Measurements from ENCODE around the gene PDZD2. TPM values are rescaled to one million over a fixed set of nuclear protein-coding genes. Genes with fewer than 3 reads are reported as not detected.
"Not testable (repeated sequence)": the region's sequence is repeated elsewhere in the genome, so short reads cannot be mapped to it uniquely, and the experiment has no call there.

Gene PDZD2
- total RNA-seq, 4 donors from 2014 or later = 13.7 to 26.7 (median 24.1) TPM

GRCh38 chr5:31720004-31720403 is 81.1 kb downstream of the PDZD2 start:
- TF ChIP-seq POLR2A (IDR thresholded peaks at IDR 0.05) = no peak
- no peak for TF ChIP-seq CTCF (IDR thresholded peaks at IDR 0.05)
- Histone ChIP-seq H3K9me3 (no peaks in the 10 kb centered on the region), H3K36me3 (no peaks in the 10 kb centered on the region), H3K27ac (no peak overlapping the region), H3K4me1 (no peaks in the 10 kb centered on the region), H3K27me3 (no peaks in the 10 kb centered on the region), H3K4me3 (no peak overlapping the region)
- DNase-seq = no peak
- WGBS, 2 donors = 88 to 89% methylated on average over 1 of the region's 1 CpG
- intact Hi-C loops (cut with DNase I) = no loop called here

DNA sequence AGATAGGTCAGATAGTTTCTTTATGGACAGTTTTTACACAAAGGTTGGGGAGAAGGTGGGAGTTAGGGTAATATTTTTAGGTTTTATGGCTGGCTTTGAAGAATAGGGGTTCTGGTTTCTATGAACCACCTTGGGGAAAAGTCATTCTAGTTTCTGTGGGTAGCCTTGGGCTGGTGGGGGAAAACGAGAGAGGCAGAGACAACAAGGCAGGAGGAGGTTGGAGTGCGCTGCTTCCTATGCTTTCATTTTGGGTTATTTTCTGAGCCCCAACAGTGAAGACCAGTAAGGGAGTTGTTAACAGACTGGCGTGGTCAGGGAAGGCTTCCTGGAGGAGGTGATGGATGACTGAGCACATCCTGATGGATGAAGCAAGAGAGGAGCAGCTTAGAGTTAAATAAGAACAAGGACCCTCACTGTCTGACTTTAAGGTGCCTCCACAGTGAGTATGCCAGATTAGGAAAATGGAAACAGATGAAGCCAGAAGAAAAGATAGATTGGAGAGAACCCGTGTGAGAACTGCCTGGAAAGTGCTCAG is 81.9 kb downstream of the PDZD2 start:
- Histone ChIP-seq H3K36me3 (no peaks in the 10 kb centered on the region), H3K27ac (no peak overlapping the region), H3K9me3 (no peaks in the 10 kb centered on the region), H3K4me3 (no peak overlapping the region), H3K4me1 (no peaks in the 10 kb centered on the region), H3K27me3 (no peaks in the 10 kb centered on the region)
- intact Hi-C loops (cut with DNase I) = no loop called here
- WGBS, 2 donors = 77 to 79% methylated on average over 4 of the region's 4 CpGs
- DNase-seq = no peak
- TF ChIP-seq POLR2A (IDR thresholded peaks at IDR 0.05) (no peak), CTCF (IDR thresholded peaks at IDR 0.05) (no peak)

GRCh38 chr5:31722111-31722510 is 83.2 kb downstream of the PDZD2 start:
- intact Hi-C loops (cut with DNase I) = no loop called here
- no peak for DNase-seq
- Histone ChIP-seq H3K9me3 (no peaks in the 10 kb centered on the region), H3K4me3 (no peak overlapping the region), H3K27ac (no peak overlapping the region), H3K36me3 (no peaks in the 10 kb centered on the region), H3K27me3 (no peaks in the 10 kb centered on the region), H3K4me1 (no peaks in the 10 kb centered on the region)
- TF ChIP-seq POLR2A (IDR thresholded peaks at IDR 0.05) = no peak
- no peak for TF ChIP-seq CTCF (IDR thresholded peaks at IDR 0.05)
- 81 to 90% methylated on average over 4 of the region's 4 CpGs for WGBS, 2 donors

- Histone ChIP-seq H3K36me3 (no peaks in the 10 kb centered on the region), H3K9me3 (no peaks in the 10 kb centered on the region), H3K4me1 (no peaks in the 10 kb centered on the region), H3K4me3 (no peak overlapping the region), H3K27me3 (no peaks in the 10 kb centered on the region), H3K27ac (no peak overlapping the region)
- no peak for TF ChIP-seq POLR2A (IDR thresholded peaks at IDR 0.05)
- TF ChIP-seq CTCF (IDR thresholded peaks at IDR 0.05) = no peak
- 100% methylated on average over 3 of the region's 10 CpGs; no CpG with 5 or more reads in 1 of the 2 donors for WGBS, 2 donors
- intact Hi-C loops (cut with DNase I) = no loop called here
- DNase-seq = no peak
Measured at GRCh38 chr5:31725996-31726395, 87.1 kb downstream of the PDZD2 start.

GRCh38 chr5:31726952-31727351 is 88.0 kb downstream of the PDZD2 start:
- no peaks in the 10 kb centered on the region for H3K36me3 ChIP-seq
- no peaks in the 10 kb centered on the region for H3K4me1 ChIP-seq
- intact Hi-C loops (cut with DNase I) = no loop called here
- DNase-seq = no peak
- no peak overlapping the region for H3K27ac ChIP-seq
- H3K27me3 ChIP-seq = no peaks in the 10 kb centered on the region
- WGBS, 2 donors = 89 to 91% methylated on average over 7 of the region's 7 CpGs
- H3K4me3 ChIP-seq = no peak overlapping the region
- TF ChIP-seq POLR2A (IDR thresholded peaks at IDR 0.05) = no peak
- H3K9me3 ChIP-seq = no peaks in the 10 kb centered on the region

- Histone ChIP-seq H3K9me3 (no peaks in the 10 kb centered on the region), H3K4me3 (no peak overlapping the region), H3K27ac (no peak overlapping the region), H3K36me3 (no peaks in the 10 kb centered on the region), H3K4me1 (no peaks in the 10 kb centered on the region), H3K27me3 (no peaks in the 10 kb centered on the region)
- intact Hi-C loops (cut with DNase I) = no loop called here
- WGBS, 2 donors = 59 to 81% methylated on average over 3 of the region's 3 CpGs
- DNase-seq = no peak
- TF ChIP-seq POLR2A (IDR thresholded peaks at IDR 0.05) (no peak), CTCF (IDR thresholded peaks at IDR 0.05) (no peak)
Measured at GRCh38 chr5:31728039-31728438, 89.1 kb downstream of the PDZD2 start.

DNA sequence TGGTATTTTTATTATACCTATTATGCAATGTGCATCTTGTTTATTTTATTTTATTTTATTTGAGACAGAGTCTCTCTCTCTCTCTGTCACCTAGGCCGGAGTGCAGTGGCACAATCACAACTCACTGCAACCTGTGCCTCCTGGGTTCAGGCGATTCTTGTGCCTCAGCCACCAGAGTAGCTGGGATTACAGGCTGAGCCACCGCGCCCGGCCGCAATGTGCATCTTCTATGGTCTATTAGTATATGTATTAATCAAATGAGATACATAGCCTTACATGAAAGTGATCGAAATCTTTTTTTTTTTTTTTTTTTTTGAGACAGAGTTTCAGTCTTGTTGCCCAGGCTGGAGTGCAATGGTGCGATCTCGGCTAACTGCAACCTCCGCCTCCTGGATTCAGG is 89.9 kb downstream of the PDZD2 start:
- H3K9me3 ChIP-seq; H3K27ac ChIP-seq; intact Hi-C loops (cut with DNase I); H3K27me3 ChIP-seq; DNase-seq; H3K4me1 ChIP-seq; H3K36me3 ChIP-seq; H3K4me3 ChIP-seq: not testable (repeated sequence)
- 88 to 94% methylated on average over 10 of the region's 10 CpGs for WGBS, 2 donors
